Measurements from ENCODE around the gene CLEC19A.

GRCh38 chr16:19236561-19237209, 48.8 kb upstream of the CLEC19A start:
- no peak for TF ChIP-seq CTCF (IDR thresholded peaks at IDR 0.05)
- TF ChIP-seq POLR2AphosphoS5 (IDR thresholded peaks at IDR 0.05; ENCODE audit: low read depth, low read length) = no peak
- no peak for TF ChIP-seq REST (IDR thresholded peaks at IDR 0.05; ENCODE audit: insufficient read depth in 1 of 2, low read depth in 2 of 2, low read length in 1 of 2)
- no peak for TF ChIP-seq TCF7L2 (IDR thresholded peaks at IDR 0.05; ENCODE audit: low read depth, low read length)
- no peak for TF ChIP-seq SIN3A (IDR thresholded peaks at IDR 0.05; ENCODE audit: borderline replicate concordance, insufficient read depth, low read depth, low read length)

Measured in Panc1 (cell line).